Measurements from ENCODE around the gene BCAS3.
A peak's percentile ranks its signal among the peaks of the same experiment; 100 is the strongest.

Gene BCAS3

GRCh38 chr17:61160789-61161445, 483.3 kb downstream of the BCAS3 start:
- ATAC-seq (no peak), DNase-seq (ENCODE audit: low spot score in 2 of 2) (no peak)
- no peak overlapping the region for H3K27ac Mint-ChIP-seq
- no peaks in the 10 kb centered on the region for H3K4me1 Mint-ChIP-seq
- H3K4me3 Mint-ChIP-seq: no peak overlapping the region
- H3K9me3 Mint-ChIP-seq: peaks cover 2% of the 10 kb centered on the region
- no peaks in the 10 kb centered on the region for H3K36me3 Mint-ChIP-seq

GRCh38 chr17:61161615-61162134, 484.0 kb downstream of the BCAS3 start:
- Mint-ChIP-seq H3K4me3 (no peak overlapping the region), H3K27ac (no peak overlapping the region), H3K4me1 (no peaks in the 10 kb centered on the region), H3K36me3 (no peaks in the 10 kb centered on the region), H3K9me3 (peaks cover 2% of the 10 kb centered on the region)
- DNase-seq (ENCODE audit: low spot score in 2 of 2): no peak
- ATAC-seq: no peak

DNA sequence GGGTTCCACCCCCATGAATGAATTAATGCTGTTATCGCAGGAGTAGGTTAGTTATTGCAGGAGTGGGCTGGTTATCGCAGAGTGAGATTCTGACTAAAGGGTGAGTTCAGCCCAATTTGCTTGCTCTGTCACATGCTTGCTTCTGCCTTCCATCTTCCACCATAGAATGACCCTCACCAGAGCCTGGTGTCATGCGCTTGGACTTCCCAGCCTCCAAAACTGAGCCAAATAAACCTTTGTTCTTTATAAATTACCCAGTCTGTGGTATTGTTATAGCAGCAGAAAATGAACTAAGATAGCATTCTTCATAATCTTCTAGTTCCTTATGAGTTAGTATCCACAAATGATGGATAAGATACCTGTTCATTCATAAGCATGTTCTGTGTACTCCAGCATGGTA, 486.9 kb downstream of the BCAS3 start:
- Mint-ChIP-seq H3K9me3 (peaks cover 2% of the 10 kb centered on the region), H3K4me3 (no peak overlapping the region), H3K27ac (no peak overlapping the region), H3K4me1 (no peaks in the 10 kb centered on the region), H3K36me3 (no peaks in the 10 kb centered on the region)
- ATAC-seq (no peak), DNase-seq (ENCODE audit: low spot score in 2 of 2) (no peak)

DNA sequence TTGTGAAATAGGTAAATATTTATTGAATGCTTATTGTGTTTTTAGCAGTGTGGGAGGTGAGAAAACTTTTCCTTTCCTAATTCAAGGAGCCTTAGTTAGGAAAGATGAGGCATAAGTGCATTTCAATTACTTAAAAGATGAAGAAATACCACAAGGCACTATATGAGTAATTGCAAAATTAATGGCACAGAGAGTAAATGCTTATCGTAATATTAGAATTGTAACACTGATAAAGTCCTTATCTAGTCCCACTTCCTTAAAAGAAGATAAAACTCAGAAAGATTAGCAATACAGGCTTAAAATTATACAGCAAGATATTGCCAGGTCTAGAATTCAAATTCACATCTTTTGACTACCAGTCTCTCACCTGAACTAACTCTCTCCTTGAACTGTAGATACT, 489.4 kb downstream of the BCAS3 start:
- Mint-ChIP-seq H3K27ac (no peak overlapping the region), H3K4me1 (no peaks in the 10 kb centered on the region), H3K9me3 (peaks cover 2% of the 10 kb centered on the region), H3K36me3 (no peaks in the 10 kb centered on the region), H3K4me3 (no peak overlapping the region)
- ATAC-seq (no peak), DNase-seq (ENCODE audit: low spot score in 2 of 2) (no peak)

- Mint-ChIP-seq H3K9me3 (peaks cover 2% of the 10 kb centered on the region), H3K36me3 (no peaks in the 10 kb centered on the region), H3K4me1 (no peaks in the 10 kb centered on the region), H3K4me3 (no peak overlapping the region), H3K27ac (no peak overlapping the region)
- ATAC-seq (peak; percentile 84), DNase-seq (ENCODE audit: low spot score in 2 of 2) (no peak)
Observed at GRCh38 chr17:61168506-61168905, 490.9 kb downstream of the BCAS3 start.

GRCh38 chr17:61174310-61174709, 496.7 kb downstream of the BCAS3 start:
- peak; percentile 46 for ATAC-seq
- Mint-ChIP-seq H3K4me1 (peaks cover 4% of the 10 kb centered on the region), H3K27ac (no peak overlapping the region)

GRCh38 chr17:61175298-61176142, 497.9 kb downstream of the BCAS3 start:
- Mint-ChIP-seq H3K4me3 (no peak overlapping the region), H3K27ac (no peak overlapping the region), H3K4me1 (peaks cover 4% of the 10 kb centered on the region), H3K36me3 (no peaks in the 10 kb centered on the region), H3K9me3 (no peaks in the 10 kb centered on the region)
- DNase-seq (ENCODE audit: low spot score in 2 of 2) (no peak), ATAC-seq (no peak)

More at GRCh38 chr17:61174310-61174709, 496.7 kb downstream of the BCAS3 start:
- Mint-ChIP-seq H3K9me3 (no peaks in the 10 kb centered on the region), H3K4me3 (no peak overlapping the region), H3K36me3 (no peaks in the 10 kb centered on the region)
- DNase-seq (ENCODE audit: low spot score in 2 of 2): no peak

DNA sequence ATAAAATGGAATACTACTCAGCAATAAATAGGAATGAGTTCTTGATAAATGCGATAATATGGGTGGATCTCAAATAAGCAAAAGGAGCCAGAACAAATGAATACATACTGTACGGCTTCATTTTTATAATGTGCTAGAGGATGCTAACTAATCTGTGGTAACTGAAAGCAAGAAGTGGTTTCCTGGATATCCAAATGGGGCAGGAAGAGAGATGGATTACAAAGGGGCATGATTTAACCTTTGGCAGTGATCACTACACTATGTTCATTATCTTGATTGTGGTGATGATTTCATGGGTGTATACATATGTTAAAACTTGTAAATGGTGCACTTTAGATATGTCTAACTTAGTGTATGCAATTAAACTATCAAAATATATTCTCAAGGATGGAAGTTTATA, 499.7 kb downstream of the BCAS3 start:
- Mint-ChIP-seq H3K27ac (no peak overlapping the region), H3K36me3 (no peaks in the 10 kb centered on the region), H3K4me1 (peaks cover 4% of the 10 kb centered on the region), H3K4me3 (no peak overlapping the region), H3K9me3 (no peaks in the 10 kb centered on the region)
- ATAC-seq (no peak), DNase-seq (ENCODE audit: low spot score in 2 of 2) (no peak)

- ATAC-seq (no peak), DNase-seq (ENCODE audit: low spot score in 2 of 2) (no peak)
- H3K4me3 Mint-ChIP-seq: no peak overlapping the region
- H3K9me3 Mint-ChIP-seq: no peaks in the 10 kb centered on the region
- peaks cover 4% of the 10 kb centered on the region for H3K4me1 Mint-ChIP-seq
- H3K36me3 Mint-ChIP-seq: no peaks in the 10 kb centered on the region
- no peak overlapping the region for H3K27ac Mint-ChIP-seq
Observed at GRCh38 chr17:61178284-61178683, 500.6 kb downstream of the BCAS3 start.

DNA sequence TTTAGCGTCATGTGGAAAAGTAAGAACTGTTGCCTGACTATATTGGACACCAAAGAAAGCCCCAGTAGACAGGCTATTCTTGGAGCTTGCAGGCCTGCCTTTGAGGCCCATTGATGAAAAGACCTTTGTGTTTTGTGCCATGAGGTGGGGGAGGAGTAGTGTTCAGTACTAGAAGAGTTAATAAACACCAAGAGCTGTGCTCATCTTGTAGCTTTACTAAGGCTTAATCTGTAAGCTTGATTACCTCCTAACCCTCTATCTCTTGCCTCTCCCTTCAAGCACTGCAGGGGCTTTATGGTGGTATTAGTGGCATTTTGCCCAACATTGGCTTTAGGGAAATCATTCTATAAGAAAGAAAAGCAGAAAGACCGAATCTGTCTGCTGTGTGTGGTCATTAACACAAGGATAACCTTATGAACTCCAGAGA, 501.7 kb downstream of the BCAS3 start:
- no peak overlapping the region for H3K4me3 Mint-ChIP-seq
- DNase-seq (ENCODE audit: low spot score in 2 of 2) (no peak), ATAC-seq (no peak)
- H3K27ac Mint-ChIP-seq: no peak overlapping the region
- H3K9me3 Mint-ChIP-seq: no peaks in the 10 kb centered on the region
- no peaks in the 10 kb centered on the region for H3K36me3 Mint-ChIP-seq
- peaks cover 1% of the 10 kb centered on the region for H3K4me1 Mint-ChIP-seq

DNA sequence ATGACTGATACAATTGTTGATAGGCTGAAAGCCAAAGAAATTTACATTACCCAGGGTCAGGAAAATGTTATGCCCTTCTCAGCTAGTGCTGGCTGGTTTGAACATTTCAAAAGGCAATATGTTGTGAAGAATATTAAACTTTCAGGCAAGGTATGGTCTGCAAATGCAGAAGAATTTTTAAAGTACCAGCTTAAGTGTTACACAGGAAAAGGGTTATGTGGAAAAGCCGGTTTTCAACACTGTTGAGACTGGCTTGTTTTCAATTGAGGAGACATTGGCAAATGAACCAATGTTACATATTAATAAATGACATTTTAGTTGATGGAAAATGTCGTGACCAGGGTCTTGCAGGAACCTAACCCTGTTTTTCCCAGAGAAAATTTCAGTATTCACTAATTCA, 506.1 kb downstream of the BCAS3 start:
- no peak overlapping the region for H3K27ac Mint-ChIP-seq
- no peaks in the 10 kb centered on the region for H3K4me1 Mint-ChIP-seq
- no peaks in the 10 kb centered on the region for H3K9me3 Mint-ChIP-seq
- ATAC-seq (no peak), DNase-seq (ENCODE audit: low spot score in 2 of 2) (no peak)
- H3K36me3 Mint-ChIP-seq: no peaks in the 10 kb centered on the region
- H3K4me3 Mint-ChIP-seq: no peak overlapping the region

DNA sequence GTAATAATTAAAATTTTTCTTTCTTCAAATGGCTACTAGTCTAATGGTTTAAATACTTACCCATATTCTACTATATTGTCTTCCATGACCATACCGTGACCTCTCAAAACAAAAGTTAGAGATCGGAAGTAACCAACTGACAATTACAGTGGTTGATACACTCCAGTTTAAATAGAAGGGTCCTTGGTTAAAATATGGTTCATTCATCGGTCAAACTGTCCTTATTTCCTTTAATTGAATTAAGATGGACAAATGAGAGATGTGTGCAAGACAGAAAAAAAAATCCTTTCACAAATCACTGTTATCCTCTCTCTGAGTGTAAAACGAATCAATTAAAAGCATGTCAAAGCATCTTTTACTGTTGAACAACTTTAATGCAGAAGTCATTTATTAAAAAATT, 507.7 kb downstream of the BCAS3 start:
- peaks cover 7% of the 10 kb centered on the region for H3K4me1 Mint-ChIP-seq
- no peak overlapping the region for H3K27ac Mint-ChIP-seq
- H3K36me3 Mint-ChIP-seq: no peaks in the 10 kb centered on the region
- ATAC-seq (no peak), DNase-seq (ENCODE audit: low spot score in 2 of 2) (no peak)
- H3K9me3 Mint-ChIP-seq: no peaks in the 10 kb centered on the region
- H3K4me3 Mint-ChIP-seq: no peak overlapping the region

DNA sequence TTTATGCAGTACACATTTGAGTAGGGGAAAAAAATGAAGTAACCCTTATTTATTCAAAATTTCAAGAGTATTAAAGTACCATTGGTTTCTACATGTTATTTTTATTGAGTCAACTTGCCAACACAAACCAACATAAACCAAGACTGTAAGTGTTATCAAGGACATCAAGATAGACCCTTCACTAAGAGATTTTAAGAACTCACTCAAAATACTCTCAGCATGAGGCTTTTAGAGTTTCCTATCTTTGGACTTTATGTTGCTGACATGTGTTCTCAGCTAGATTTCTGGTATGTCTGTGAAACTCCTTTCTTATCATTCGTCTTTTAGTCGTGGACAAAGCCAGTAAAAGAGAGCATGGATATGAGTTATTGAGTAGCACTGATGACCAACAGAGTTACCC, 509.4 kb downstream of the BCAS3 start:
- ATAC-seq: no peak
- Mint-ChIP-seq H3K4me1 (peaks cover 7% of the 10 kb centered on the region), H3K27ac (no peak overlapping the region), H3K9me3 (no peaks in the 10 kb centered on the region), H3K4me3 (no peak overlapping the region), H3K36me3 (no peaks in the 10 kb centered on the region)
- DNase-seq (ENCODE audit: low spot score in 2 of 2): no peak

DNA sequence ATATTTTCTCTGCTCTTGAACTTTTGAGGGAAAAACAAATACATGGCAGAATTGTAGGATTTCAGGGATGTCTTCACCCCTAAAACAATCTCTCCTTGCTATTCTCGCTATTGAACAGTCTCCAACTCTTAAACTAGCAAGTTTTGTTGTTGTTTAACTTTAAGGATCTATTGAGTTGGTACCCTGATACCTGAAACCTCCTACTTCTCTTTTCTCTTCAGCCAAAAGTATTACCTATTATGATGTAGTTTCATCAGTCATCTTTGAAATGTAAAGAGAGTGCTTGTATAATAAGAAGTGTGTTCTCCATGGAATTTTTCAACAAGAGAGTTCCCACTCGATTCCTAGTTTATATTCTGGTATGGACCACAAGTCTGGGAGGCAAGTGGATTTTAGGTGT, 510.4 kb downstream of the BCAS3 start:
- ATAC-seq (no peak), DNase-seq (ENCODE audit: low spot score in 2 of 2) (no peak)
- Mint-ChIP-seq H3K4me1 (peaks cover 7% of the 10 kb centered on the region), H3K27ac (no peak overlapping the region), H3K36me3 (no peaks in the 10 kb centered on the region), H3K4me3 (no peak overlapping the region), H3K9me3 (no peaks in the 10 kb centered on the region)

GRCh38 chr17:61189968-61190367, 512.3 kb downstream of the BCAS3 start:
- Mint-ChIP-seq H3K4me1 (peaks cover 7% of the 10 kb centered on the region), H3K36me3 (no peaks in the 10 kb centered on the region), H3K9me3 (no peaks in the 10 kb centered on the region), H3K27ac (no peak overlapping the region), H3K4me3 (no peak overlapping the region)
- DNase-seq (ENCODE audit: low spot score in 2 of 2) (no peak), ATAC-seq (peak; percentile 55)

DNA sequence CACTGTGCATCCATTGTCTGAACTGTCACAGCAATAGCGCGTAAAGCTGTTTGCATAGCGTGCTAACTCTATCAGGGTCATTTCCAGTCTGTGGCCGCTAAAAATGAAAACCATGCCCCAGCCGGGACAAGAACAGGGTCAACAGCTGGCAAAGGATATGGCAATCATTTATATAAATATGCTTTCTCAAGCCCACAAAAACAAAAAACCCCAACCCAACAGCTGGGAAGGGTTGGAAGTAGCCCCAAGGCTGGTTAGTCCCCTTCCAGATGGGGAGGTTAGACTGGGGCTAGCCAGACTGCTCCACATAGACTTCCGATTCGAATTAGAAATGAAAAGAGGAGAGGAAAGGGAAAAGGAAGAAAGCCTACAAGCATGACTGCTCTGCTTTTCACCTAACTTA, 518.7 kb downstream of the BCAS3 start:
- Mint-ChIP-seq H3K4me3 (no peak overlapping the region), H3K4me1 (no peaks in the 10 kb centered on the region), H3K9me3 (no peaks in the 10 kb centered on the region), H3K27ac (no peak overlapping the region), H3K36me3 (no peaks in the 10 kb centered on the region)
- no peak for ATAC-seq
- no peak for DNase-seq (ENCODE audit: low spot score in 2 of 2)

All from stimulated activated effector memory CD8-positive, alpha-beta T cell treated with anti-CD3 and anti-CD28 coated beads, Interleukin-12 subunit alpha, Interleukin-12 subunit beta, amount 100 ng/mL, for 72 hours (primary cell).